Measurements from ENCODE around the gene EEF2KMT. TPM values are rescaled to one million over a fixed set of nuclear protein-coding genes. Genes with fewer than 3 reads are reported as not detected.
"Not testable (repeated sequence)": the region's sequence is repeated elsewhere in the genome, so short reads cannot be mapped to it uniquely, and the experiment has no call there.

EEF2KMT gene
- total and polyA plus RNA-seq, 2 of the 4 experiments (the other 2 are of a cell fraction): 14.1 to 19.0 TPM

DNA sequence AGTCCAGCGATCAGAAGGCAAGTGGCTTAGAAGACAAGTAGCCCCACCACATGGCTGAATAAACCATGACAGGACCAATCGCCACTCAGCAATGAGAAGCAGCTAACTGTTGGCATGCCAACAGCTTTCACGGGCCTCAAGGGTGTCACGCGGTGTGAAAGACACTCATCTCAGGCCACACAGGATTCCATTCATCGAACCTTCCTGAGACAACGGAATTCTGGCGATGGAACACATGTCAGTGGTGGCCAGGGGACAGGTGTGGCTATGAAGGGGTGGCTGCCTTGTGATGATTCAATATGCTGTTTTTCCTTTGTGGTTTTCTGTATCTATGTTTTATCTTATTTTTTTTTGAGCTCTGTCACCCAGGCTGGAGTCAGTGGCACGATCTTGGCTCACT, 7.0 kb downstream of the EEF2KMT start:
- ATAC-seq (ENCODE audit: low read depth); H2BK5ac ChIP-seq (ENCODE audit: low read depth, low read length, poor library complexity, severe bottlenecking); H3K4me1 ChIP-seq (ENCODE audit: control insufficient read depth, insufficient read depth, low read length); CTCF ChIA-PET; POLR2A ChIA-PET (ENCODE audit: unreplicated experiment); H3K27ac ChIP-seq (ENCODE audit: insufficient read depth, low read length); H3K56ac ChIP-seq (ENCODE audit: extremely low read depth, insufficient read depth, low read length); H3K9ac ChIP-seq (ENCODE audit: low read depth, low read length); dilution Hi-C loops (cut with HindIII; ENCODE audit: low sequenced_read_pairs, unreplicated experiment); H3K4me3 ChIP-seq (ENCODE audit: insufficient read depth, low read depth, low read length); BruUV-seq (replicated peaks); H3K4ac ChIP-seq (ENCODE audit: low read depth, low read length); H3K79me1 ChIP-seq (ENCODE audit: low read depth in 1 of 2, low read length in 2 of 2); H4K8ac ChIP-seq (ENCODE audit: low read depth in 2 of 2, low read length in 2 of 2); H2AK9ac ChIP-seq (replicated peaks; ENCODE audit: low read depth, low read length, poor library complexity); H2BK15ac ChIP-seq (ENCODE audit: low read depth, low read length); H4K5ac ChIP-seq (ENCODE audit: low read depth, low read length); H2BK120ac ChIP-seq (ENCODE audit: low read depth, low read length); H3K23ac ChIP-seq (ENCODE audit: low read depth, low read length); H3K9me3 ChIP-seq (ENCODE audit: control insufficient read depth, insufficient read depth, low read length); H4K91ac ChIP-seq (ENCODE audit: insufficient read depth, low read depth, low read length); H2AFZ ChIP-seq (replicated peaks; ENCODE audit: low read length, poor library complexity); H2BK20ac ChIP-seq (ENCODE audit: low read depth, low read length); H3K18ac ChIP-seq (ENCODE audit: low read depth, low read length); H4K20me1 ChIP-seq (ENCODE audit: insufficient read depth, low read length); H3K27me3 ChIP-seq (ENCODE audit: control insufficient read depth, insufficient read depth, low read length); H3K9me1 ChIP-seq (ENCODE audit: insufficient read depth, low read length); H3K14ac ChIP-seq (replicated peaks; ENCODE audit: low read depth, low read length); in situ Hi-C loops (cut with MboI; ENCODE audit: low sequenced_read_pairs); H2AK5ac ChIP-seq (ENCODE audit: low read depth, low read length); H3K4me2 ChIP-seq (ENCODE audit: low read depth, low read length); DNase-seq: not testable (repeated sequence)
- intact Hi-C loops (cut with micrococcal nuclease): loop anchor here (10.0 kb wide), 2 partner anchors 136 to 1554 kb away; partner anchors contain the start of gene SEC14L5
- WGBS, 2 experiments (ENCODE audit: extremely low coverage in 2 of 2, insufficient read length in 1 of 2): 93% methylated on average over 3 of the region's 9 CpGs; no CpG with 5 or more reads in 1 of the 2 experiments
- H3K36me3 ChIP-seq (ENCODE audit: control insufficient read depth, insufficient read depth, low read length): peaks cover 11% of the 10 kb centered on the region

DNA sequence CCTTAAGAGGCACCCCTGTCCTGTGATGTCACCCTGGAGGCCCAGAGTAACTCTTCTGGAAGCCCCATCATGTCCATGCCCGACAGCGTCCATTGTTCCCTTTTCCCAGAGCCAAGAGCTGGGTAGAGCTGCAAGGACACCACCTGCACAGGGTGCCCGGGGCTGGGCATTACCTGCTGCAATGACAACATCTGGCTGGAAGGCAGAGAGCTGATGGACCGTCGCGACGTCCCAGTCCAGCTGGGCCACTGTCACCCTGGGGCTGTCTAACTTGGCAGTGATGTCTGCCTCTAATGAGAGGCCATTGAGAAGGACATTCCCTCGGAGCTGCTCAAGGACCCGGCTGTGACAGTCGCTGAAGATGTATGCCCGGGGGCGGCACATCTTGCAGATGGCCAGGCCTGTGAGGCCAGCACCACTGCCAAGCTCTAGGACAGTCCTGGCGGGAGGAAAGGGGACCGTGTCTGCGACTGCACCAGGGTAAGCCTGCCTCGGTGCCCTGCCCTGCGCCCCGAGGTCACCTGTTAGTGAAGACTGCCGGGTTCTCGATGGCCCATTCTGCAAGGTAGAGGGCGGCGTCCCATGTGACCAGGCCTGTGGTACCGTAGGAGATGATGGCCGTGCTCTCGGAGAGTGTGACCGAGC, 7.6 kb downstream of the EEF2KMT start:
- H3K79me1 ChIP-seq (ENCODE audit: low read depth in 1 of 2, low read length in 2 of 2); H3K27me3 ChIP-seq (ENCODE audit: control insufficient read depth, insufficient read depth, low read length); H4K5ac ChIP-seq (ENCODE audit: low read depth, low read length); BruUV-seq (replicated peaks); H3K56ac ChIP-seq (ENCODE audit: extremely low read depth, insufficient read depth, low read length); H2BK15ac ChIP-seq (ENCODE audit: low read depth, low read length); H3K23ac ChIP-seq (ENCODE audit: low read depth, low read length); dilution Hi-C loops (cut with HindIII; ENCODE audit: low sequenced_read_pairs, unreplicated experiment); H4K8ac ChIP-seq (ENCODE audit: low read depth in 2 of 2, low read length in 2 of 2); H4K20me1 ChIP-seq (ENCODE audit: insufficient read depth, low read length); H3K4me3 ChIP-seq (ENCODE audit: insufficient read depth, low read depth, low read length); H3K4ac ChIP-seq (ENCODE audit: low read depth, low read length); DNase-seq; H4K91ac ChIP-seq (ENCODE audit: insufficient read depth, low read depth, low read length); H2AK9ac ChIP-seq (replicated peaks; ENCODE audit: low read depth, low read length, poor library complexity); POLR2A ChIA-PET (ENCODE audit: unreplicated experiment); H3K27ac ChIP-seq (ENCODE audit: insufficient read depth, low read length); in situ Hi-C loops (cut with MboI; ENCODE audit: low sequenced_read_pairs); H2AFZ ChIP-seq (replicated peaks; ENCODE audit: low read length, poor library complexity); H2BK5ac ChIP-seq (ENCODE audit: low read depth, low read length, poor library complexity, severe bottlenecking); CTCF ChIA-PET; H2AK5ac ChIP-seq (ENCODE audit: low read depth, low read length); H3K18ac ChIP-seq (ENCODE audit: low read depth, low read length); ATAC-seq (ENCODE audit: low read depth); H3K4me2 ChIP-seq (ENCODE audit: low read depth, low read length); H3K9me1 ChIP-seq (ENCODE audit: insufficient read depth, low read length); H3K4me1 ChIP-seq (ENCODE audit: control insufficient read depth, insufficient read depth, low read length); H2BK20ac ChIP-seq (ENCODE audit: low read depth, low read length); H3K9me3 ChIP-seq (ENCODE audit: control insufficient read depth, insufficient read depth, low read length); H3K14ac ChIP-seq (replicated peaks; ENCODE audit: low read depth, low read length); H2BK120ac ChIP-seq (ENCODE audit: low read depth, low read length); H3K9ac ChIP-seq (ENCODE audit: low read depth, low read length): not testable (repeated sequence)
- peaks cover 13% of the 10 kb centered on the region for H3K36me3 ChIP-seq (ENCODE audit: control insufficient read depth, insufficient read depth, low read length)
- intact Hi-C loops (cut with micrococcal nuclease): loop anchor here (10.0 kb wide), 2 partner anchors 135 to 1555 kb away; partner anchors contain the start of gene SEC14L5
- 93% methylated on average over 16 of the region's 26 CpGs; no CpG with 5 or more reads in 1 of the 2 experiments for WGBS, 2 experiments (ENCODE audit: extremely low coverage in 2 of 2, insufficient read length in 1 of 2)
